IMR-90 (cell line): ENCODE data around the gene SNX33. TPM values are rescaled to one million over a fixed set of nuclear protein-coding genes. Genes with fewer than 3 reads are reported as not detected.

Source experiments
- ATAC-seq: fragments of 200-7000 bp; cut with Tn5 transposase; 2 replicates; pipeline ENCODE4 v1.9.1; 2020; ENCODE audit warnings: low read depth, mild to moderate bottlenecking, moderate library complexity
- BruUV-seq: library from RNA; stranded (reverse); fragments of 400-500 nt; replicated peaks from 2 replicates; lab custom pipeline; 2021; lab: Mats Ljungman, UMichigan
- CTCF ChIA-PET: fragments of 300-600 bp; formaldehyde crosslinking; extraction: SDS; loops from one replicate; lab custom pipeline; 2021; ENCODE audit warnings: antibody characterized with exemption; lab: Yijun Ruan, JAX
- POLR2A ChIA-PET: fragments of 300-600 bp; sonication (Branson Sonifier 250); formaldehyde crosslinking; loops from one replicate; lab custom pipeline; 2022; ENCODE audit warnings: antibody characterized with exemption; ENCODE audit not compliant: unreplicated experiment; lab: Charles Lee
- DNase-seq: peaks from one replicate; pipeline ENCODE4 v3.0.0; 2013
- H2AFZ ChIP-seq: replicated peaks from 2 replicates; pipeline ENCODE3; 2013; ENCODE audit warnings: low read length, mild to moderate bottlenecking; ENCODE audit not compliant: poor library complexity
- H2AK5ac ChIP-seq: 2 replicates; pipeline ENCODE4 v1.6.1; 2013; ENCODE audit warnings: low read depth, low read length, inconsistent platforms
- H2AK9ac ChIP-seq: replicated peaks from 2 replicates; pipeline ENCODE3; 2013; ENCODE audit warnings: mild to moderate bottlenecking, low read depth, low read length, moderate library complexity; ENCODE audit not compliant: poor library complexity
- H2BK120ac ChIP-seq: 2 replicates; pipeline ENCODE4 v1.6.1; 2013; ENCODE audit warnings: low read depth, low read length, inconsistent platforms
- H2BK15ac ChIP-seq: 3 replicates; pipeline ENCODE4 v1.6.1; 2013; ENCODE audit warnings: low read depth, low read length, inconsistent platforms
- H2BK20ac ChIP-seq: 2 replicates; pipeline ENCODE4 v1.6.1; 2013; ENCODE audit warnings: low read depth, mild to moderate bottlenecking, inconsistent platforms, low read length, moderate library complexity
- H2BK5ac ChIP-seq: 2 replicates; pipeline ENCODE4 v1.6.1; 2013; ENCODE audit warnings: mild to moderate bottlenecking, low read depth, low read length, inconsistent platforms; ENCODE audit not compliant: poor library complexity, severe bottlenecking
- H3K14ac ChIP-seq: replicated peaks from 2 replicates; pipeline ENCODE4 v1.6.1; 2013; ENCODE audit warnings: low read depth, low read length, inconsistent platforms
- H3K18ac ChIP-seq: 2 replicates; pipeline ENCODE4 v1.6.1; 2013; ENCODE audit warnings: low read depth, low read length, control low read depth
- H3K23ac ChIP-seq: 2 replicates; pipeline ENCODE4 v1.6.1; 2013; ENCODE audit warnings: low read depth, low read length, inconsistent platforms
- H3K27ac ChIP-seq: 2 replicates; pipeline ENCODE4 v1.5.1; 2013; ENCODE audit warnings: mild to moderate bottlenecking, control low read depth, low read length; ENCODE audit not compliant: insufficient read depth
- H3K27me3 ChIP-seq: 2 replicates; pipeline ENCODE4 v1.6.1; 2013; ENCODE audit warnings: low read length; ENCODE audit not compliant: control insufficient read depth, insufficient read depth
- H3K36me3 ChIP-seq: 2 replicates; pipeline ENCODE4 v1.6.1; 2013; ENCODE audit warnings: low read length, mixed read lengths; ENCODE audit not compliant: control insufficient read depth, insufficient read depth
- H3K4ac ChIP-seq: 2 replicates; pipeline ENCODE4 v1.6.1; 2013; ENCODE audit warnings: low read depth, low read length, inconsistent platforms
- H3K4me1 ChIP-seq: 2 replicates; pipeline ENCODE4 v1.6.1; 2013; ENCODE audit warnings: low read length, mixed read lengths; ENCODE audit not compliant: control insufficient read depth, insufficient read depth
- H3K4me2 ChIP-seq: 2 replicates; pipeline ENCODE4 v1.6.1; 2013; ENCODE audit warnings: low read depth, mild to moderate bottlenecking, control low read depth, low read length, moderate library complexity
- H3K4me3 ChIP-seq: 2 replicates; pipeline ENCODE4 v1.5.1; 2013; ENCODE audit warnings: low read depth, mild to moderate bottlenecking, control low read depth, low read length, moderate library complexity; ENCODE audit not compliant: insufficient read depth
- H3K56ac ChIP-seq: 2 replicates; pipeline ENCODE4 v1.6.1; 2013; ENCODE audit warnings: low read length, inconsistent platforms; ENCODE audit not compliant: insufficient read depth; ENCODE audit errors: extremely low read depth
- H3K79me1 ChIP-seq, 2 experiments: 2 replicates each; pipeline ENCODE4 v1.6.1; 2013; ENCODE audit warnings: low read length in 2 of 2, inconsistent platforms in 1 of 2, low read depth in 1 of 2
- H3K9ac ChIP-seq: 2 replicates; pipeline ENCODE4 v1.6.1; 2013; ENCODE audit warnings: low read depth, low read length, control low read depth
- H3K9me1 ChIP-seq: 2 replicates; pipeline ENCODE4 v1.6.1; 2013; ENCODE audit warnings: low read length, inconsistent platforms; ENCODE audit not compliant: insufficient read depth
- H3K9me3 ChIP-seq: 2 replicates; pipeline ENCODE4 v1.6.1; 2013; ENCODE audit warnings: low read length; ENCODE audit not compliant: control insufficient read depth, insufficient read depth
- H4K20me1 ChIP-seq: 2 replicates; pipeline ENCODE4 v1.6.1; 2013; ENCODE audit warnings: low read length, inconsistent platforms; ENCODE audit not compliant: insufficient read depth
- H4K5ac ChIP-seq: 2 replicates; pipeline ENCODE4 v1.6.1; 2013; ENCODE audit warnings: mild to moderate bottlenecking, low read depth, low read length, control low read depth
- H4K8ac ChIP-seq, 2 experiments: 2 replicates each; pipeline ENCODE4 v1.6.1; 2013; ENCODE audit warnings: low read depth in 2 of 2, low read length in 2 of 2, control low read depth in 1 of 2, inconsistent platforms in 1 of 2
- H4K91ac ChIP-seq: 2 replicates; pipeline ENCODE4 v1.6.1; 2013; ENCODE audit warnings: low read depth, low read length, inconsistent platforms; ENCODE audit not compliant: insufficient read depth
- BHLHE40 ChIP-seq: fragments of 150-350 bp; IDR thresholded peaks from 2 replicates; pipeline ENCODE4 v1.6.1; 2016; ENCODE audit warnings: mild to moderate bottlenecking, low read depth, low read length
- CEBPB ChIP-seq: IDR thresholded peaks from 2 replicates; pipeline ENCODE4 v1.6.1; 2012; ENCODE audit warnings: low read depth, low read length, improper control_type of control experiment
- CHD1 ChIP-seq: IDR thresholded peaks from 2 replicates; pipeline ENCODE4 v1.6.1; 2012; ENCODE audit warnings: low read depth, low read length, improper control_type of control experiment
- FOS ChIP-seq: fragments of 150-350 bp; IDR thresholded peaks from 2 replicates; pipeline ENCODE4 v1.6.1; 2016; ENCODE audit warnings: low read depth, low read length
- MAFK ChIP-seq: IDR thresholded peaks from 2 replicates; pipeline ENCODE4 v1.6.1; 2012; ENCODE audit warnings: low read depth, low read length, improper control_type of control experiment
- NFE2L2 ChIP-seq: fragments of 150-350 bp; IDR thresholded peaks from 2 replicates; pipeline ENCODE4 v1.6.1; 2016; ENCODE audit warnings: low read depth, mild to moderate bottlenecking, low read length
- POLR2A ChIP-seq: IDR thresholded peaks from 2 replicates; pipeline ENCODE4 v1.6.1; 2012; ENCODE audit warnings: mild to moderate bottlenecking, low read depth, low read length
- RAD21 ChIP-seq: IDR thresholded peaks from 2 replicates; pipeline ENCODE4 v1.6.1; 2012; ENCODE audit warnings: low read length, improper control_type of control experiment
- RFX5 ChIP-seq: IDR thresholded peaks from 2 replicates; pipeline ENCODE4 v1.8.0; 2012; ENCODE audit warnings: low read depth, mild to moderate bottlenecking, low read length, moderate library complexity
- SMC3 ChIP-seq: fragments of 150-350 bp; IDR thresholded peaks from 2 replicates; pipeline ENCODE4 v1.6.1; 2016; ENCODE audit warnings: low read depth, mild to moderate bottlenecking, antibody characterized with exemption, low read length, moderate library complexity
- USF2 ChIP-seq: fragments of 150-350 bp; IDR thresholded peaks from 2 replicates; pipeline ENCODE4 v1.6.1; 2017; ENCODE audit warnings: mild to moderate bottlenecking, antibody characterized with exemption, low read length, low read depth
- WGBS, 2 experiments: methylation state at CpG; one replicate each; pipeline versions ENCODE4 v1.1.5 to v1.1.7; 2013; ENCODE audit warnings: missing lambda C conversion rate in 2 of 2; ENCODE audit not compliant: insufficient read length in 1 of 2; ENCODE audit errors: extremely low coverage in 2 of 2; 5-methylcytosine and 5-hydroxymethylcytosine counted together
- dilution Hi-C: fragments of 300-500 bp; cut with HindIII; formaldehyde crosslinking; loops from one replicate; pipeline ENCODE4 v1.14.3; 2018; ENCODE audit warnings: low sequenced_read_pairs; ENCODE audit not compliant: unreplicated experiment
- in situ Hi-C: fragments of 300-500 bp; cut with MboI; formaldehyde crosslinking; loops from 3 replicates; pipeline ENCODE4 v1.14.3; 2019; ENCODE audit warnings: low sequenced_read_pairs, inconsistent platforms, mixed read lengths
- intact Hi-C: fragments of 100-400 bp; cut with micrococcal nuclease; formaldehyde crosslinking; loops from 2 replicates; pipeline ENCODE4 v1.10.0; 2022
- polyA plus RNA-seq, 3 experiments: library from polyadenylated mRNA; depleted of rRNA; stranded (reverse); fragments of >200 nt; gene quantifications; 2 replicates each; pipeline ENCODE4 v1.2.3, GENCODE V29; 2012; ENCODE audit warnings: low replicate concordance in 1 of 3
- total RNA-seq: library from RNA; depleted of rRNA; stranded (reverse); fragments of >200 nt; gene quantifications from 2 replicates; pipeline ENCODE4 v1.2.3, GENCODE V29; 2012

SNX33 gene
- total and polyA plus RNA-seq, 2 of the 4 experiments (the other 2 are of a cell fraction) = 12.7 to 14.6 TPM

GRCh38 chr15:75677465-75678323 lies 30.0 kb downstream of the SNX33 start:
- no peak overlapping the region for H3K4ac ChIP-seq
- peaks cover 5% of the 10 kb centered on the region; the same call in 1 of the 2 replicates for H3K36me3 ChIP-seq
- ChIA-PET CTCF (interaction anchor here (0.7 kb wide), 1 partner anchor 39 kb away, joined by 4 read pairs; no protein-coding TSS in a partner anchor), POLR2A (no interaction called here)
- H3K4me3 ChIP-seq = no peak overlapping the region
- H3K9ac ChIP-seq = no peak overlapping the region
- H3K14ac ChIP-seq = no peak overlapping the region
- ATAC-seq (no peak), DNase-seq (no peak)
- intact Hi-C loops (loop anchor here (10.0 kb wide), 1 partner anchor 53 kb away; the partner anchor contains the start of gene SNUPN), dilution Hi-C loops (no loop called here), in situ Hi-C loops (no loop called here)
- H3K18ac ChIP-seq = no peak overlapping the region
- no peak overlapping the region for H3K23ac ChIP-seq
- no peak overlapping the region for H2BK20ac ChIP-seq
- no peaks in the 10 kb centered on the region for H3K9me3 ChIP-seq
- H3K27me3 ChIP-seq = no peaks in the 10 kb centered on the region
- H4K91ac ChIP-seq = no peak overlapping the region
- H3K9me1 ChIP-seq = 0 out of 2 replicates have a peak, but pooled peaks cover 18% of the 10 kb centered on the region
- peaks cover 18% of the 10 kb centered on the region for H4K20me1 ChIP-seq
- H4K5ac ChIP-seq = no peak overlapping the region
- no peak overlapping the region for H2AK5ac ChIP-seq
- H3K56ac ChIP-seq = no peak overlapping the region
- peaks cover 13% of the 10 kb centered on the region for H3K4me1 ChIP-seq
- no peak overlapping the region for H2AK9ac ChIP-seq
- no peak overlapping the region for H3K27ac ChIP-seq
- no peak overlapping the region for H4K8ac ChIP-seq
- 94% methylated on average over 12 of the region's 16 CpGs; no CpG with 5 or more reads in 1 of the 2 experiments for WGBS, 2 experiments
- H2BK120ac ChIP-seq = no peak overlapping the region
- H3K79me1 ChIP-seq = peaks cover 0 to 17% of the 10 kb centered on the region in 2 experiments
- no peak overlapping the region for H2BK5ac ChIP-seq
- no peak for TF ChIP-seq BHLHE40
- TF ChIP-seq POLR2A = no peak
- no peak for TF ChIP-seq FOS
- no peak for TF ChIP-seq CEBPB
- no peak for TF ChIP-seq MAFK
- TF ChIP-seq RAD21 = no peak
- no peak for TF ChIP-seq SMC3
- TF ChIP-seq NFE2L2 = no peak
- no peak for TF ChIP-seq USF2
- TF ChIP-seq CHD1 = no peak
- TF ChIP-seq RFX5 = no peak
- no peak overlapping the region for H3K4me2 ChIP-seq
- no TSS peak for BruUV-seq
- H2BK15ac ChIP-seq = no peak overlapping the region
- H2AFZ ChIP-seq = no peak overlapping the region
